ENCODE data around the gene VRK3. TPM values are rescaled to one million over a fixed set of nuclear protein-coding genes. Genes with fewer than 3 reads are reported as not detected.
"Not testable (repeated sequence)": the region's sequence is repeated elsewhere in the genome, so short reads cannot be mapped to it uniquely, and the experiment has no call there.

The VRK3 gene
- polyA plus RNA-seq, 3 donors, result 45.1 to 51.0 (median 46.3) TPM

DNA sequence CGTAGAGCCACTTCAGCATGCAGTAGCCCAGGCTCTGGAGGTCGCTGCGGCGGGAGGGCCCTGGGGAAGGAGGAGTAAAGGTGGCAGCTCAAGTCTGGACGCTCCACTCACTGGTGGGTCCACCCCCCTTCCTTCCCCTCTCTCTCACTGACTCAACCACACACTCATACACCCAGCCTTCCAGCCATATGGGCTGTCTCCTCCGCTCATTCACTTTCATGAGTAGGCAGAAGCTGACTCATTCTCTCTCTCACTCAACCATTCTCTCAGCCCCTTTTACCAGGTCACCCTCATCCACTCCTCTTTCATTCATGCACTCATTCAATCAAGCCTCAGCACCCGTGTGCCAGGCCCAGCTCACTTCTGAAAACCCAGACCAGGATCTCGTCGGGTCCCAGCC, 36.7 kb downstream of the VRK3 start:
- DNase-seq (ENCODE audit: low read depth in 3 of 3, low spot score in 2 of 3), result no peak

DNA sequence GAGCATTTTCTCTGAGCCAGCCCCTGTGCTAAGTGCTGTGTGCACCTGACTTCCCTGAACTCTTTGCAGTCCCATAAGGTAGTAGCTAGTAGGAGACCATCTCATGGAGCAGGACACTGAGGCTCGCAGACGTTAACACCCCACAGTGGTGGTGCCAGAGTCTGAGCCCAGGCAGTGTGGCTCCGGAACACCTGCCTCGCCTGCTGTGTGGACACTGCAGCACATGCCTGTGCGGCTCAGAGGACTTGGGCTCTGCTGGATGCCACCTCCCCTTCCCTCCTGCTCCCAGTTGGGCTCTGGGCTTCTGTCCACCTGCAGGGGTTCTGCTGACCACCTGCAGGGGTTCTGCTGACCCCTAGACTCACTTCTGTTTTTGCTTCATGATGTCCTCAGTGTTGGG, 37.2 kb downstream of the VRK3 start:
- DNase-seq (ENCODE audit: low read depth in 3 of 3, low spot score in 2 of 3), result no peak

- DNase-seq (ENCODE audit: low read depth in 3 of 3, low spot score in 2 of 3), result peak; percentile 92 to 96 (median 94)
Observed at GRCh38 chr19:49987159-49987698, 37.9 kb downstream of the VRK3 start.

GRCh38 chr19:49986354-49986753, 38.8 kb downstream of the VRK3 start:
- no peak for DNase-seq (ENCODE audit: low read depth in 3 of 3, low spot score in 2 of 3)

DNA sequence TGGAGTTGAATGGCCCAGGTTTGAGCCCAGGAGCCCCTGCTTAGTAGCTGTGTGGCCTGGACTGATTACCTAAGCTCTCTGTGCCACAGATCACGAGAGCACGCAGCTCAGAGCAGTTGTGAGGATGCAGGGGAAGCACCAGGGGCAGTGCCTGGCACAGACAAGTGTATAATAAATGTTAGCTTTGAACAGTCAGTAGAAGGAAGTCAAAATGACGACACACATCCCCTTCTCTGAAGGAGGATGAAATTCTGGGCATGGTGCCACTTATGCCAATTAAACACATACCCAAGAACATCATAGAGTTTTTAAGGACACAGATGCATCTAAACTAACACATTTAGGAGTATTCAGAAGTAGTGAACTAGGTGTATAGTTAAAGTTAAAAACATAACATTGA, 39.3 kb downstream of the VRK3 start:
- DNase-seq (ENCODE audit: low read depth in 3 of 3, low spot score in 2 of 3), result no peak

DNA sequence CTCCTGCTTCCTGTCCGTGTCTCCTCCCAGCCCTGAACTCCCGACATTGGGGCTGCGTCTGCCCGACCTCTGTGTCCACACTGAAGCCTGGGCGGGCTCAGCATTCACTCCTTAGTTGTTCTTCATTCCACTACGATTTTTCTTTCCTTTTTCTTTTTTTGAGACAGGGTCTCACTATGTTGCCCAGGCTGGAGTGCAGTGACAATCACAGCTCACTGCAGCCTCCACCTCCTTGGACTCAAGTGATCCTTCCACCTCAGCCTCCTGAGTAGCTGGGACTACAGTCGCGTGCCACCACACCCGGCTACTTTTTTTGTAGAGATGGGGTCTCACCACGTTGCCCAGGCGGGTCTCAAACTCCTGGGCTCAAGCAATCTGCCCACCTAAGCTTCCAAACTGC, 40.7 kb downstream of the VRK3 start:
- no peak for DNase-seq (ENCODE audit: low read depth in 3 of 3, low spot score in 2 of 3)

- DNase-seq (ENCODE audit: low read depth in 3 of 3, low spot score in 2 of 3), result no peak
Observed at GRCh38 chr19:49983645-49984229, 41.4 kb downstream of the VRK3 start.

DNA sequence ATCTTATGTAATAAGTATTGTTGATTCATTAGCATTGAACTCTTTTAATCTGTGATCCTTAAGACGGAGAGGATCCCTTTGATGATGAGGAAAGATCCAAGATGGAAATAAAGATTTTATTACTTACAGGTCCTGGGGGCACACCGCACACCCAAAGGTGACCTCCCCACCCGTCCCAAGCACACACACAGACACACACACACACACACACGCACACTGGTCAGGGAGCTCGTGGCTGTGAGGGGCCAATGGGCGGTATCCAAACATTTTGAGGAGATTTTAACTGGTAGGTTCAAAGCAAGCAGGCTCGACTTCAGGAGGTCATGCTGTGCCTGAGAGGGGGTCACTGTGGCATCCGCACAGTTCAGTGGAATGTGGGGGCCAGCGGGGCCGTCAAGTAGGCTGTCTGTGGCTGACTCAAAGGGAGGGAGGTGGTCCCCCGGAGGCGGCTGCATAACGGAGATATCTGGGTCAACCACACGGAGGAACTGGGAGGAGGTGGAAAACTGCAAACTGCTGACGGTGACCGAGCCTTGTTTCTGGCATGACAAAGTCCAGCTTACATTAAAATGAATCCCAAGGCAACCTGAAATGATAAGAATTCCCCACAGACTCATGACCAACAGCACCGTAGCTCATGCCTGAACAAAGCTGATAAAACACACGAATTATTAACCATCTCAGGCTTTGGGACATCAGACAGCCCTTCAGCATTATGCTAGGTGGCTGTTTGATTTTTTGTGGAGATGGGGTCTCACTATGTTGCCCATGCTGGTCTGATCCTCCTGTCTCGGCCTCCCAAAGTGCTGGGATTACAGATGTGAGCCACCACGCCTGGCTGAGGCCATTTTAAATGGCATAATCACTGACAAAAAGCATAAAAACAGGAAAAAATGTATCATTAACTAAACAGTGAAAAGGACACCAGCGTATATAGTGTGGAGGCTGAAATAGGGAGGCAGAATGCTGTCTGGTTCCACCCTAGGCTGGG, 43.3 kb downstream of the VRK3 start:
- no peak for DNase-seq (ENCODE audit: low read depth in 3 of 3, low spot score in 2 of 3)

GRCh38 chr19:49978324-49978723, 46.8 kb downstream of the VRK3 start:
- DNase-seq (ENCODE audit: low read depth in 3 of 3, low spot score in 2 of 3), result no peak

GRCh38 chr19:49977881-49978280, 47.3 kb downstream of the VRK3 start:
- no peak for DNase-seq (ENCODE audit: low read depth in 3 of 3, low spot score in 2 of 3)

- DNase-seq (ENCODE audit: low read depth in 3 of 3, low spot score in 2 of 3), result no peak
Observed at GRCh38 chr19:49977076-49977475, 48.1 kb downstream of the VRK3 start.

DNA sequence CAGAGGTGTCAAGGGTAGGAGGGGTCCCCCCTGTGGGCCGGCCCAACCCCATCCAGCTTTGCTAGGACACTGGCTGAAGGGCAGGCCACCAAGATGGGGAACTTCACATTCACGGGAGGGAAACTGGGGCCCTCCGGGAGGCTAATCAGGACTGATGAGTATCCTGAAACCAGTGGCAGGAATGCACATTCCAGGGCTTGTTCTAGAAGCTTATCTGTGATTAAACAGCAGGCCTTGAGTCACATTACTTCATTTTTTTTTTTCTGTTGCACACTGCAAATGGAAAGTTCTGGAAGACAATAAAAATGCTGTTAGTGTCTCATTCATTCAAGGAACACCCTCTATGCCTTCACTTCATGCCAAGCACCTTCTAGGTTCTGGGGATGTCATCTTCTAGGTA, 48.7 kb downstream of the VRK3 start:
- no peak for DNase-seq (ENCODE audit: low read depth in 3 of 3, low spot score in 2 of 3)

- DNase-seq (ENCODE audit: low read depth in 3 of 3, low spot score in 2 of 3), result no peak
Observed at GRCh38 chr19:49975051-49975450, 50.1 kb downstream of the VRK3 start.

GRCh38 chr19:49973987-49974386, 51.2 kb downstream of the VRK3 start:
- no peak for DNase-seq (ENCODE audit: low read depth in 3 of 3, low spot score in 2 of 3)

DNA sequence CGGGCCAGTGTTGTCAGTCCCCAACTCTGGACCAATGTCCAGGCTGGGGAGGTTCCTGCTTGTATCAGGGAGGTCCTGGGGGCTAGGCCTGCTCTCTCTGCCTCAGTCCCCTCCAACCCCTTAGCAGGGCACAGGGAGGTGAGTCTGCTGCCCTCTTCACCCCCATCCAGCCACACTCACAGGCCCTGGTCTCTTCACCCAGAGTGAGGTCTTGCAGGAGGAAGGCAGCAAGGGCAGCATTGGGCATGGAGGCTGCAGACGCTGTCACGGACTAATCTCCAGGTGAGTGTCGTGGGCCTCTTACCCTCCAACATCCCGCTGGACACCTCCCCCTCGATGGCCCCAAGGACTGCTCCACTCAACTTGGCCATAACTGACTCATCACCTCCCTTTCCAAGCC, 52.3 kb downstream of the VRK3 start:
- DNase-seq (ENCODE audit: low read depth in 3 of 3, low spot score in 2 of 3), result no peak

DNA sequence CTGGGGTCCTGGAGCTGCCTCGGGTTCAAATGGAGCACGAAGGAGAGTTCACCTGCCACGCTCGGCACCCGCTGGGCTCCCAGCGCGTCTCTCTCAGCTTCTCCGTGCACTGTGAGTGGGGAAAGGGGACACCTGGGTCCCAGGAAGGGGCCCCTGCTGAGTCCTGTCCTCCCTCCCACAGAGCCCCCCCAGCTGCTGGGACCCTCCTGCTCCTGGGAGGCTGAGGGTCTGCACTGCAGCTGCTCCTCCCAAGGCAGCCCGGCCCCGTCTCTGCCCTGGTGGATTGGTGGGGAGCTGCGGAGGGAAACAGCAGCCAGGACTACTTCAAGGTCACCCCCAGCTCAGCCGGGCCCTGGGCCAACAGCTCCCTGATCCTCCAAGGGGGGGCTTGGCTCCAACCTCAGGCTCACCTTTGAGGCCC, 53.2 kb downstream of the VRK3 start:
- DNase-seq (ENCODE audit: low read depth in 3 of 3, low spot score in 2 of 3), result no peak

DNA sequence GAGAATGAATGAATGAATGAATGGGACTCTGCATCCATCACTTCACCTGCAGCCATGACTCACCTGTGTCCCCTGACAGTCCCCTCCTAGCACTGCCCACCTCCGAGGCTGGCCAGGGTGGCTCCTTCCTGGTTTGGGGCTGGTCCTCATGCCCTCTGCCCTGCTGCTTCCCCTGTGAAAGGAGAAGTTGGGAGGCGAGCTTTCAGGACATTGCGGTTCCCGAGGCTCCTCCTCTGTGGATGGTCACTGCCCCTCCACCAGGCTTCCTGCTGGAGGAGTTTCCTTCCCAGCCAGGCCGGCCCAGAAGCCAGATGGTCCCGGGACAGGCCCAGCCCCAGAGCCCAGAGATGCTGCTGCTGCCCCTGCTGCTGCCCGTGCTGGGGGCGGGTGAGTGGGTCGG, 55.8 kb downstream of the VRK3 start:
- DNase-seq (ENCODE audit: low read depth in 3 of 3, low spot score in 2 of 3), result not testable (repeated sequence)

GRCh38 chr19:49968279-49968922, 56.8 kb downstream of the VRK3 start:
- DNase-seq (ENCODE audit: low read depth in 3 of 3, low spot score in 2 of 3), result no peak

- not testable (repeated sequence) for DNase-seq (ENCODE audit: low read depth in 3 of 3, low spot score in 2 of 3)
Observed at GRCh38 chr19:49960980-49961379, 64.2 kb downstream of the VRK3 start, which contains the start of gene SIGLEC11. SIGLEC11 (minus strand) TSS chr19:49961172; CDS start chr19:49961081, 91 bp downstream.

DNA sequence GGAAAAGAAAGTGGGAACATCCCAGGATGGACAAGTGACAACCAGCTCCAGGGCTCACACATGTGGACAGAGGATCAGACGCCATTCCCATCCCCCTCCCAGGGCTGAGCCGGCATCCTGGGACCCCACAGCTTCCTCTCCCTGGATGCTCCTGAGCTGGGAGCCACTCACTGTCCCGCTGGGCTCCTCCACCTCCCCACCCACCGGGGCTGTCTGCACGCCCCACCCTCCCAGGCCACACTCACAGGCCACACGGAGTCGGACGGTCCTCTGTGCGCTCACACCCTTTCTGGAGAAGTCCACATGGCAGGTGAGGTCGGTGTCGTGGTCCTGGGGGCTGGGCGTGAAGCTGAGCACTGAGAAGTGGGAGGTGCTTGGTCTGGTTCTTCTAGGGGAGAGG, 65.3 kb downstream of the VRK3 start:
- not testable (repeated sequence) for DNase-seq (ENCODE audit: low read depth in 3 of 3, low spot score in 2 of 3)

DNA sequence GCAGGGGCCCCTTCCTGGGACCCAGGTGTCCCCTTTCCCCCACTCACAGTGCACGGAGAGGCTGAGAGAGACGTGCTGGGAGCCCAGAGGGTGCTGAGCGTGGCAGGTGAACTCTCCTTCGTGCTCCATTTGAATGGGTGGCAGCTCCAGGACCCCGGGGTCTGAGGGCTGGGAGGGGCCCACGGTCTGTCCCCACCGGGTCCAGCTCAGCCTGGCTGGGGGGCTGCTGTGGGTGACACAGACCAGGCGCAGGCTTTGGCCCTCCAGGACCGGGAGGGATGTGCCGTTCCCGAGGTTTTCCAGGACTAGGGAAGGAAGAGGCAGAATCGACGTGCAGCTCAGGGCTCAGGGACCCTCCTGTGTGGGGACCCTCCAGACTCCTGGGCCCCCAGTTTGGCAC, 66.6 kb downstream of the VRK3 start:
- DNase-seq (ENCODE audit: low read depth in 3 of 3, low spot score in 2 of 3), result not testable (repeated sequence)
